ENCODE results near the gene CFAP300. TPM values are rescaled to one million over a fixed set of nuclear protein-coding genes. Genes with fewer than 3 reads are reported as not detected.

The CFAP300 gene
- 6.8 and 7.6 TPM in 2 replicates for total RNA-seq (2012; rRNA removed)

DNA sequence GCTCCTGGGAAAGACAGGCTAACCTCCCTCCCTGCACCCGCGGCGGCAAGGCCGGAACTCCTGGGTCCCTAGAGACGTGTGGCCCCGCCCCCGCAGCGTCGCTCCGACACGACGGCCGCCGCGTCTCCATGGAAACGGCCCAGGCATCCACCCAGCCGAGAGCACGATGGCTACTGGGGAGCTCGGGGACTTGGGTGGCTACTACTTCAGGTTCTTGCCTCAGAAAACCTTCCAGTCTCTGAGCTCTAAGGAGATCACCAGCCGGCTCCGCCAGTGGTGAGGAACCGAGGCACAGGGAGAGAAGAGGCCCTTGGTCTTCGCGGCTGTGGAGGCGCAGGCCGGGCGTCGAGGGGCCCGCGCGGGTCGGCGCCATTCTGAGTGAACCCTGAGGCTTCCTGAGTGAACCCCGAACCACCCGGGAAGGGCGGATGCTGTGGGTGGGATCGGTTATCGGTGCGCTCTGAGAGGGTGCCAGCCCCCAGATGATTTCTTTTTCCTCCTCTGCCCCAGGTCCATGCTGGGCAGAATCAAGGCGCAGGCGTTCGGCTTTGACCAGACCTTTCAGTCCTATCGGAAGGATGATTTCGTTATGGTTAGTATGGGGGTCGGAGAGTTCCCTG is at the start of gene CFAP300:
Gene CFAP300 (plus strand): TSS at position 133 of the 620 bp plus-strand sequence. CDS start 34 bp downstream, at position 167.
- no peaks in the 10 kb centered on the region for H3K9me3 ChIP-seq (replicated peaks; ENCODE audit: low read length)
- no peaks in the 10 kb centered on the region for H3K27me3 ChIP-seq (ENCODE audit: control insufficient read depth, insufficient read depth, low read length)
- peak within 1 kb of the TSS; percentile 94 for H3K4me2 ChIP-seq (ENCODE audit: low read length)
- H3K9ac ChIP-seq (ENCODE audit: low read depth, low read length) = peak within 1 kb of the TSS; percentile 87
- peak within 1 kb of the TSS; percentile 82 for H3K4me3 ChIP-seq (ENCODE audit: low read length)
- no peaks in the 10 kb centered on the region for H3K36me3 ChIP-seq (ENCODE audit: insufficient read depth, low read length)
- H3K4me1 ChIP-seq (ENCODE audit: control insufficient read depth, insufficient read depth, low read length) = peaks cover 2% of the 10 kb centered on the region

DNA sequence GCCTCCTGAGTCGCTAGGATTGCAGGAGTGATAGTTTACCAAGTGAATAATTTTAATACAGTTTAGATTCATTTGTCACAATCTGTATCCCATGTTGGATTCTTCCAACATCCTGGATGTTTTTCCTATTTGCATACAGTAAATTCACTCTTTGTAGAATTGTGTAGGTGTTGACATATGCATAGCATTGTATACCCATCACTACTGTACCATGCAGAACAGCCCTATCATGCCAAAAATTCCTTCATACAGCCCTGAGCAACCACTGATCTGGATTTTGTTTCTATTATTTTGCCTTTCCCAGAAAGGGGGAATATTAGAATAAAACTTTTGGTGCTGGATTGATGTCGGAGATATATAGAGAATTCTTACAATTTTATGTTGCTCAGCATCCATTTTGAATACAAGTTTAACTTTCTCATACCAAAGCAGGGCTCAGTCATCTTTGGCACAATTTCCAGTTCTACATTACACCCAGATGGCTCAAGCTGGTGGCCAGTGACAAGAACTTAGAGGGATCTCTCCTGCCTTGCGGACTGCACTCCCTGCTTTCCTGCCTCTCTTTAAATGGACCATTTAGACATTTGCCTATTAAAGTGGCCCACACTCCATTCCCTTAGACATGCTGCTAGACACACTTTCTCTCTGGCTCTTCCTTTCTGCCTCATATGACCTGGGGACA is 45.4 kb upstream of the CFAP300 start:
- no peaks in the 10 kb centered on the region for H3K9me3 ChIP-seq (replicated peaks; ENCODE audit: low read length)
- no peak overlapping the region for H3K4me3 ChIP-seq (ENCODE audit: low read length)
- H3K36me3 ChIP-seq (ENCODE audit: insufficient read depth, low read length) = no peaks in the 10 kb centered on the region
- no peaks in the 10 kb centered on the region for H3K4me1 ChIP-seq (ENCODE audit: control insufficient read depth, insufficient read depth, low read length)
- no peaks in the 10 kb centered on the region for H3K27me3 ChIP-seq (ENCODE audit: control insufficient read depth, insufficient read depth, low read length)
- H3K9ac ChIP-seq (ENCODE audit: low read depth, low read length) = no peak overlapping the region
- no peak overlapping the region for H3K4me2 ChIP-seq (ENCODE audit: low read length)

GRCh38 chr11:102004220-102004619 is 43.0 kb upstream of the CFAP300 start:
- H3K4me2 ChIP-seq (ENCODE audit: low read length) = no peak overlapping the region

DNA sequence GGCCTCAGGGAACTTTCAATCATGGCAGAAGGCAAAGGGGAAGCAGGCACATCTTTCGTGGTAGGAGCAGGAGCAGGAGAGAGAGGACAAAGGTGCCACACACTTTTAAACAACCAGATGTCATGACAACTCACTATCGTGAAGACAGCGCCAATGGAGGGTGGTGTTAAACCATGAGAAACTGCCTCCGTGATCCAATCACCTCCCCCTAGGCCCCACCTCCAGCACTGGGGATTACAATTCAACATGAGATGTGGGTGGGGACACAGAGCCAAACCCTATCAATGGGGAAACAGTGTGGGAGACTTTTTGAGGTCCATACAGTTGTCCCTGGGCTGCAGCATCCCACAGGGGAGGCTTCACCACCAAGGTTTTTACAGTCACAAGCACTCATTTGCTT is 41.9 kb upstream of the CFAP300 start:
- peaks cover 11% of the 10 kb centered on the region for H3K4me1 ChIP-seq (ENCODE audit: control insufficient read depth, insufficient read depth, low read length)
- H3K27me3 ChIP-seq (ENCODE audit: control insufficient read depth, insufficient read depth, low read length) = no peaks in the 10 kb centered on the region
- no peaks in the 10 kb centered on the region for H3K9me3 ChIP-seq (replicated peaks; ENCODE audit: low read length)
- no peak overlapping the region for H3K9ac ChIP-seq (ENCODE audit: low read depth, low read length)
- H3K36me3 ChIP-seq (ENCODE audit: insufficient read depth, low read length) = no peaks in the 10 kb centered on the region
- H3K4me3 ChIP-seq (ENCODE audit: low read length) = no peak overlapping the region
- no peak overlapping the region for H3K4me2 ChIP-seq (ENCODE audit: low read length)

More at GRCh38 chr11:102004220-102004619, 43.0 kb upstream of the CFAP300 start:
- Histone ChIP-seq H3K9me3 (replicated peaks; ENCODE audit: low read length) (no peaks in the 10 kb centered on the region), H3K4me1 (ENCODE audit: control insufficient read depth, insufficient read depth, low read length) (peaks cover 6% of the 10 kb centered on the region), H3K27me3 (ENCODE audit: control insufficient read depth, insufficient read depth, low read length) (no peaks in the 10 kb centered on the region), H3K36me3 (ENCODE audit: insufficient read depth, low read length) (no peaks in the 10 kb centered on the region), H3K4me3 (ENCODE audit: low read length) (no peak overlapping the region), H3K9ac (ENCODE audit: low read depth, low read length) (no peak overlapping the region)

- peak overlapping the region; percentile 2 for H3K9ac ChIP-seq (ENCODE audit: low read depth, low read length)
- no peaks in the 10 kb centered on the region for H3K9me3 ChIP-seq (replicated peaks; ENCODE audit: low read length)
Measured at GRCh38 chr11:102006835-102007566, 40.2 kb upstream of the CFAP300 start.

GRCh38 chr11:102007567-102008437 is 39.4 kb upstream of the CFAP300 start:
- no peak overlapping the region for H3K4me3 ChIP-seq (ENCODE audit: low read length)

More at GRCh38 chr11:102006835-102007566, 40.2 kb upstream of the CFAP300 start:
- no peaks in the 10 kb centered on the region for H3K27me3 ChIP-seq (ENCODE audit: control insufficient read depth, insufficient read depth, low read length)
- H3K36me3 ChIP-seq (ENCODE audit: insufficient read depth, low read length) = no peaks in the 10 kb centered on the region
- H3K4me3 ChIP-seq (ENCODE audit: low read length) = no peak overlapping the region
- peak overlapping the region; percentile 50 for H3K4me2 ChIP-seq (ENCODE audit: low read length)
- H3K4me1 ChIP-seq (ENCODE audit: control insufficient read depth, insufficient read depth, low read length) = peaks cover 24% of the 10 kb centered on the region

GRCh38 chr11:102010776-102011494 is 36.3 kb upstream of the CFAP300 start:
- H3K4me3 ChIP-seq (ENCODE audit: low read length) = peak overlapping the region; percentile 2
- H3K36me3 ChIP-seq (ENCODE audit: insufficient read depth, low read length) = no peaks in the 10 kb centered on the region
- peaks cover 24% of the 10 kb centered on the region for H3K4me1 ChIP-seq (ENCODE audit: control insufficient read depth, insufficient read depth, low read length)
- H3K9ac ChIP-seq (ENCODE audit: low read depth, low read length) = peak overlapping the region; percentile 43
- H3K9me3 ChIP-seq (replicated peaks; ENCODE audit: low read length) = no peaks in the 10 kb centered on the region
- no peaks in the 10 kb centered on the region for H3K27me3 ChIP-seq (ENCODE audit: control insufficient read depth, insufficient read depth, low read length)
- H3K4me2 ChIP-seq (ENCODE audit: low read length) = peak overlapping the region; percentile 73

More at GRCh38 chr11:102007567-102008437, 39.4 kb upstream of the CFAP300 start:
- Histone ChIP-seq H3K4me2 (ENCODE audit: low read length) (peak overlapping the region; percentile 50), H3K9ac (ENCODE audit: low read depth, low read length) (peak overlapping the region; percentile 2), H3K9me3 (replicated peaks; ENCODE audit: low read length) (no peaks in the 10 kb centered on the region), H3K4me1 (ENCODE audit: control insufficient read depth, insufficient read depth, low read length) (peaks cover 24% of the 10 kb centered on the region), H3K36me3 (ENCODE audit: insufficient read depth, low read length) (no peaks in the 10 kb centered on the region), H3K27me3 (ENCODE audit: control insufficient read depth, insufficient read depth, low read length) (no peaks in the 10 kb centered on the region)

GRCh38 chr11:102012946-102013345 is 34.3 kb upstream of the CFAP300 start:
- H3K9ac ChIP-seq (ENCODE audit: low read depth, low read length) = no peak overlapping the region
- H3K9me3 ChIP-seq (replicated peaks; ENCODE audit: low read length) = no peaks in the 10 kb centered on the region
- no peak overlapping the region for H3K4me2 ChIP-seq (ENCODE audit: low read length)
- no peaks in the 10 kb centered on the region for H3K36me3 ChIP-seq (ENCODE audit: insufficient read depth, low read length)
- H3K4me1 ChIP-seq (ENCODE audit: control insufficient read depth, insufficient read depth, low read length) = peaks cover 18% of the 10 kb centered on the region
- H3K27me3 ChIP-seq (ENCODE audit: control insufficient read depth, insufficient read depth, low read length) = no peaks in the 10 kb centered on the region
- no peak overlapping the region for H3K4me3 ChIP-seq (ENCODE audit: low read length)

DNA sequence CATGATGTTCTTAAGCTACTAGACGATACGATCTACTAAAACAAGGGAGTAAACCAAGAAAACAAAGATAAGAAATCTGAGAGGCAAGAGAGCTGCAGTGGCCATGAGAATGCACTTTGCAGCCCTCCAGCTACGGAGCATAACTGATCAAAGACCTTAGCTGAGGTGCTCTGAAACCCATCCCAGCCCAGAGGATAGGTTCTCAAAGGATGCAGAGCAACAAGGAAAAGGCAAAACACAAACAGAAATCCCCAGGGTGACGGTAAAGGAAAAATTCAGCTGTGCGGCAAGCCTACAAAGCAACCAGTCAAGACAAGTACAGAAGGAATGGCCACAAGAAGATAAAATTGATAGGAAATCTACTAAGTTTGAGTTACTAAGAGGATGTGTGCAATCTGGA is 32.5 kb upstream of the CFAP300 start:
- Histone ChIP-seq H3K9ac (ENCODE audit: low read depth, low read length) (no peak overlapping the region), H3K36me3 (ENCODE audit: insufficient read depth, low read length) (no peaks in the 10 kb centered on the region), H3K27me3 (ENCODE audit: control insufficient read depth, insufficient read depth, low read length) (no peaks in the 10 kb centered on the region), H3K4me1 (ENCODE audit: control insufficient read depth, insufficient read depth, low read length) (peaks cover 18% of the 10 kb centered on the region), H3K4me2 (ENCODE audit: low read length) (no peak overlapping the region), H3K4me3 (ENCODE audit: low read length) (no peak overlapping the region), H3K9me3 (replicated peaks; ENCODE audit: low read length) (no peaks in the 10 kb centered on the region)

DNA sequence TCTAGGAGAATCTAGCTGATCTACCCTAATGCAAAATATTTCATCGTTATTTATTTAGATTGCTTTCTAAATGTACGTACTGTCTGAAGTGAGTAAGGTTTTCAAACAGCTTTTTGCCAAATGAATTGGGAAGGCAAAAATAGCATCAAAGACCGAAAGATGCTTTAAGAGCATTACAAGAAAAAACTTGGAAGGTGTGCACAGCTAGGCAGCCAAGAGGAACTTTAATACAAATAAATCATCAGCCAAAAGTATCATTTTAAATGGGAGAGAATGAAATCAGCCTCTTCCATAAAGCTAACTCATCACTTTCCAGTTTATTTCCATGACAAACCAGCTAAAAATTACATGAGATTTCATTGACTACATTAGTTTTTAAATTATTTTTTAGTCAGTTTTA is 30.2 kb upstream of the CFAP300 start:
- no peaks in the 10 kb centered on the region for H3K36me3 ChIP-seq (ENCODE audit: insufficient read depth, low read length)
- no peak overlapping the region for H3K9ac ChIP-seq (ENCODE audit: low read depth, low read length)
- H3K4me1 ChIP-seq (ENCODE audit: control insufficient read depth, insufficient read depth, low read length) = no peaks in the 10 kb centered on the region
- no peaks in the 10 kb centered on the region for H3K27me3 ChIP-seq (ENCODE audit: control insufficient read depth, insufficient read depth, low read length)
- H3K9me3 ChIP-seq (replicated peaks; ENCODE audit: low read length) = no peaks in the 10 kb centered on the region
- H3K4me3 ChIP-seq (ENCODE audit: low read length) = no peak overlapping the region
- H3K4me2 ChIP-seq (ENCODE audit: low read length) = no peak overlapping the region
